Endothelial cell of umbilical vein (primary cell): ENCODE data around the gene TMEM37. TPM values are rescaled to one million over a fixed set of nuclear protein-coding genes. Genes with fewer than 3 reads are reported as not detected.

Experiments
- BruUV-seq: library from RNA; stranded (reverse); fragments of 400-500 nt; replicated peaks from 2 replicates; lab custom pipeline; 2021; lab: Mats Ljungman, UMichigan
- CTCF ChIA-PET: fragments of 300-600, 350-600 bp; sonication (Branson Sonifier 250); formaldehyde crosslinking; loops from one replicate; lab custom pipeline; 2021; ENCODE audit warnings: antibody characterized with exemption, inconsistent platforms; lab: Charles Lee
- POLR2A ChIA-PET: fragments of 300-600, 350-600 bp; sonication (Branson Sonifier 250); formaldehyde crosslinking; loops from one replicate; lab custom pipeline; 2021; ENCODE audit warnings: antibody characterized with exemption, inconsistent platforms; lab: Charles Lee
- DNase-seq: peaks from one replicate; pipeline ENCODE4 v3.0.0-alpha.2; 2011; ENCODE audit warnings: low read depth, low spot score
- FAIRE-seq: peaks from 2 replicates; lab custom pipeline; 2011; peaks lifted over from hg19 to GRCh38; lab: Jason Lieb, UNC
- H2AFZ ChIP-seq: 2 replicates; pipeline ENCODE4 v1.6.0; 2012; ENCODE audit warnings: low read depth, low read length, control low read depth, inconsistent platforms
- H3K27ac ChIP-seq: 2 replicates; pipeline ENCODE4 v1.5.1; 2011; ENCODE audit warnings: low read depth, mild to moderate bottlenecking, control low read depth, low read length, moderate library complexity; ENCODE audit not compliant: insufficient read depth
- H3K27me3 ChIP-seq, 2 experiments: 2 replicates each; pipeline versions ENCODE4 v1.6.0 to v1.6.1; 2011; ENCODE audit warnings: low read length in 2 of 2, mixed read lengths in 1 of 2; ENCODE audit not compliant: control insufficient read depth in 2 of 2, insufficient read depth in 2 of 2
- H3K36me3 ChIP-seq, 2 experiments: 2 replicates in 1 of 2; 3 replicates in 1 of 2; pipeline ENCODE4 v1.5.1; 2011; ENCODE audit warnings: low read length in 2 of 2, mild to moderate bottlenecking in 1 of 2, moderate library complexity in 1 of 2; ENCODE audit not compliant: control insufficient read depth in 2 of 2, insufficient read depth in 2 of 2; ENCODE audit errors: extremely low read depth in 1 of 2
- H3K4me1 ChIP-seq: 3 replicates; pipeline ENCODE4 v1.5.1; 2011; ENCODE audit warnings: mild to moderate bottlenecking, low read length; ENCODE audit not compliant: control insufficient read depth, insufficient read depth; ENCODE audit errors: extremely low read depth
- H3K4me2 ChIP-seq: 2 replicates; pipeline ENCODE4 v1.6.1; 2011; ENCODE audit warnings: low read length, control low read depth, mixed read lengths; ENCODE audit not compliant: insufficient read depth
- H3K4me3 ChIP-seq, 3 experiments: fragments of 200-600 bp in 1 of 3; sonication (generic), shearing (Covaris generic) in 1 of 3; replicated peaks in 1 of 3; 2 replicates each; pipeline ENCODE4 v1.5.1; 2011 to 2016; ENCODE audit warnings: control low read depth in 3 of 3, low read length in 3 of 3, mild to moderate bottlenecking in 2 of 3, inconsistent platforms in 1 of 3, low read depth in 1 of 3, moderate library complexity in 1 of 3; ENCODE audit not compliant: insufficient read depth in 1 of 3
- H3K79me2 ChIP-seq: 2 replicates; pipeline ENCODE4 v1.6.0; 2012; ENCODE audit warnings: low read length, inconsistent platforms; ENCODE audit not compliant: control insufficient read depth, insufficient read depth
- H3K9ac ChIP-seq: replicated peaks from 2 replicates; pipeline ENCODE3; 2011; ENCODE audit warnings: low read length, control low read depth; ENCODE audit not compliant: insufficient read depth; ENCODE audit errors: extremely low read depth
- H3K9me1 ChIP-seq: replicated peaks from 3 replicates; pipeline ENCODE4 v1.6.0; 2011; ENCODE audit warnings: mild to moderate bottlenecking, low read length; ENCODE audit not compliant: control insufficient read depth, insufficient read depth; ENCODE audit errors: extremely low read depth
- H3K9me3 ChIP-seq: replicated peaks from 2 replicates; pipeline ENCODE4 v1.5.1; 2012; ENCODE audit warnings: low read length, inconsistent platforms; ENCODE audit not compliant: control insufficient read depth, insufficient read depth
- H4K20me1 ChIP-seq: replicated peaks from 2 replicates; pipeline ENCODE3; 2011; ENCODE audit warnings: mild to moderate bottlenecking, low read length; ENCODE audit not compliant: control insufficient read depth, insufficient read depth; ENCODE audit errors: extremely low read depth
- EZH2 ChIP-seq: IDR thresholded peaks from 2 replicates; pipeline ENCODE4 v1.6.1; 2012; ENCODE audit warnings: borderline replicate concordance, low read depth, mild to moderate bottlenecking, moderate library complexity, low read length, inconsistent platforms; ENCODE audit not compliant: severe bottlenecking
- FOS ChIP-seq: IDR thresholded peaks from 2 replicates; pipeline ENCODE4 v1.6.1; 2011; ENCODE audit warnings: mild to moderate bottlenecking, low read length, moderate library complexity, borderline replicate concordance; ENCODE audit not compliant: insufficient read depth
- GATA2 ChIP-seq: IDR thresholded peaks from 2 replicates; pipeline ENCODE4 v1.7.0; 2011; ENCODE audit warnings: low read depth, mild to moderate bottlenecking, moderate library complexity, mixed read lengths, low read length; ENCODE audit not compliant: insufficient read length, insufficient read depth
- JUN ChIP-seq: IDR thresholded peaks from 2 replicates; pipeline ENCODE4 v1.6.1; 2011; ENCODE audit warnings: borderline replicate concordance, low read depth; ENCODE audit not compliant: insufficient read length, insufficient read depth
- MYC ChIP-seq: IDR thresholded peaks from one replicate; pipeline ENCODE4 v1.6.1; 2011; ENCODE audit warnings: mild to moderate bottlenecking, low read depth, low read length
- POLR2A ChIP-seq: IDR thresholded peaks from 2 replicates; pipeline ENCODE4 v1.6.1; 2012; ENCODE audit warnings: low read depth, mild to moderate bottlenecking, control low read depth, low read length
- POLR2AphosphoS5 ChIP-seq: IDR thresholded peaks from 2 replicates; pipeline ENCODE4 v1.6.1; 2012; ENCODE audit warnings: low read depth, mild to moderate bottlenecking, control low read depth, low read length, moderate library complexity; ENCODE audit not compliant: insufficient read depth
- dilution Hi-C: fragments of 300-500 bp; cut with MboI; formaldehyde crosslinking; loops from one replicate; pipeline ENCODE4 v1.15.0; 2019; ENCODE audit warnings: low sequenced_read_pairs; ENCODE audit not compliant: extremely low pct_ligation_motif_present
- intact Hi-C: fragments of 100-400 bp; cut with micrococcal nuclease; formaldehyde crosslinking; loops from one replicate; pipeline ENCODE4 v1.10.0; 2022
- polyA plus RNA-seq, 4 experiments: library from polyadenylated mRNA; depleted of rRNA in 3 of 4; stranded (reverse) in 3 of 4; unstranded in 1 of 4; fragments of >200 nt; gene quantifications; 2 replicates each; pipeline versions ENCODE4 v1.2.1 to v1.2.3, GENCODE V29; 2011 to 2012; ENCODE audit warnings: missing spikeins in 1 of 4
- total RNA-seq: library from RNA; stranded (reverse); gene quantifications from 2 replicates; pipeline ENCODE4 v1.2.3, GENCODE V29; 2021
- TF ChIP-seq, protein P1 (sequence below): IDR thresholded peaks from 2 replicates; pipeline ENCODE4 v1.6.1; 2011; ENCODE audit not compliant: insufficient read depth, insufficient read length
- TF ChIP-seq, protein P2 (sequence below), 2 donors: IDR thresholded peaks; 1 replicate in 1 of 2; 2 replicates in 1 of 2; pipeline ENCODE4 v1.5.1; 2011; ENCODE audit warnings: low read length in 2 of 2, mild to moderate bottlenecking in 2 of 2, moderate library complexity in 2 of 2, control low read depth in 1 of 2, inconsistent platforms in 1 of 2, low read depth in 1 of 2; ENCODE audit not compliant: insufficient read depth in 1 of 2; ENCODE audit errors: extremely low read depth in 1 of 2

The TMEM37 gene
- total and polyA plus RNA-seq, 2 donors (not counting 3 experiments of a cell fraction or from before 2014, with no cell fraction given) = 3.5 to 16.2 TPM

DNA sequence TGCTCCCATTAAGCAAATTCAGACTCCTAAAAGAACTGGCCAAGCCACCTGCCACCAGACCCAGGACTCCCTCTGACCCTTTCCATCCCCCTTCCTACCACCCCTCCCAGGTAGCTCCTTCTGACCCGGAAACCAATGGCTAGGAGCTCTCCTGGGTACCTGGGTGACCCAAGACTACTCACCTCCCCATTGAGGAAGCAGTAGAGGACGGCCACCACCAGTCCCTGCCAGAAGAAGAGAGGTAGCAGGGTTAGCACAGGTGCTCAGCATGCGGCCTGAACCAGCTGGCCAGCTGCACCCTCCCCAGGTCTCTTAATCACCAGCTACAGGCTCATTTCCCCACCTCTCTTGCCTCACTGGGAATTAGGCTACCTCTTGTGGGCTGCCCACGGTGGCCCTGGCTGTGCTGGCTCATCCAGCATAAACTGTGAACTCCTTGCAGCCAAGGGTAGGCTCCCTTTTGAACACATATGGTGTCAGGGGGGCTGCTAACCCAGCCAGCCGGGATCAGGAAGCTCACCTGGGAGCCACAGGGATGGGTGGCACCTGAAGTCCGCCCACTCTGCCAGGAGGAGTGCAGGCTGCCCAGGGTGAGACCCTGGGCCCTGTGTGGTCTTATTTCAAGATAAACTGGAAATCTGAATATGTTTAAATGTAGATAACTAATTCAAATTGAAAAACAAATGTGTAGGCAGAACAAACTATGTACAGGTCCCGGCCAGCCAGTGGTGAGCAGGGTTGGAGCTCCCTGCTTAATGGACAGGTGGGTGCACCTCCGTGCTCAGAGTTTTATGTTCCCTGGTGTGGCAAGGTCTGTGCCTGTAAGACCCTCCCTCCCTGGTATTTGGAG, 9.9 kb downstream of the TMEM37 start:
- Histone ChIP-seq H3K27me3 (peaks cover 0 to 2% of the 10 kb centered on the region in 2 experiments), H4K20me1 (no peaks in the 10 kb centered on the region), H3K27ac (no peak overlapping the region), H3K9me3 (no peaks in the 10 kb centered on the region), H3K4me1 (no peaks in the 10 kb centered on the region), H3K36me3 (no peaks in the 10 kb centered on the region), H3K79me2 (no peaks in the 10 kb centered on the region), H3K9ac (no peak overlapping the region), H2AFZ (no peak overlapping the region), H3K4me3 (no peak overlapping the region), H3K4me2 (no peak overlapping the region), H3K9me1 (no peaks in the 10 kb centered on the region)
- intact Hi-C loops (no loop called here), dilution Hi-C loops (no loop called here)
- TF ChIP-seq, protein P1, sequence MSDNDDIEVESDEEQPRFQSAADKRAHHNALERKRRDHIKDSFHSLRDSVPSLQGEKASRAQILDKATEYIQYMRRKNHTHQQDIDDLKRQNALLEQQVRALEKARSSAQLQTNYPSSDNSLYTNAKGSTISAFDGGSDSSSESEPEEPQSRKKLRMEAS = no peak
- TF ChIP-seq POLR2AphosphoS5 = no peak
- no peak for TF ChIP-seq MYC
- no peak for TF ChIP-seq EZH2
- TF ChIP-seq POLR2A = no peak
- TF ChIP-seq FOS = no peak
- TF ChIP-seq, protein P2, sequence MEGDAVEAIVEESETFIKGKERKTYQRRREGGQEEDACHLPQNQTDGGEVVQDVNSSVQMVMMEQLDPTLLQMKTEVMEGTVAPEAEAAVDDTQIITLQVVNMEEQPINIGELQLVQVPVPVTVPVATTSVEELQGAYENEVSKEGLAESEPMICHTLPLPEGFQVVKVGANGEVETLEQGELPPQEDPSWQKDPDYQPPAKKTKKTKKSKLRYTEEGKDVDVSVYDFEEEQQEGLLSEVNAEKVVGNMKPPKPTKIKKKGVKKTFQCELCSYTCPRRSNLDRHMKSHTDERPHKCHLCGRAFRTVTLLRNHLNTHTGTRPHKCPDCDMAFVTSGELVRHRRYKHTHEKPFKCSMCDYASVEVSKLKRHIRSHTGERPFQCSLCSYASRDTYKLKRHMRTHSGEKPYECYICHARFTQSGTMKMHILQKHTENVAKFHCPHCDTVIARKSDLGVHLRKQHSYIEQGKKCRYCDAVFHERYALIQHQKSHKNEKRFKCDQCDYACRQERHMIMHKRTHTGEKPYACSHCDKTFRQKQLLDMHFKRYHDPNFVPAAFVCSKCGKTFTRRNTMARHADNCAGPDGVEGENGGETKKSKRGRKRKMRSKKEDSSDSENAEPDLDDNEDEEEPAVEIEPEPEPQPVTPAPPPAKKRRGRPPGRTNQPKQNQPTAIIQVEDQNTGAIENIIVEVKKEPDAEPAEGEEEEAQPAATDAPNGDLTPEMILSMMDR (IDR thresholded peaks at IDR 0.05; ENCODE audit: extremely low read depth in 1 of 2, insufficient read depth in 1 of 2, low read depth in 1 of 2, low read length in 2 of 2) = no peak
- no peak for TF ChIP-seq GATA2
- TF ChIP-seq JUN = no peak
- ChIA-PET POLR2A (no interaction called here), CTCF (interaction anchor here (1.1 to 1.4 kb wide), 3 partner anchors 10 to 35 kb away, joined by 3 to 6 read pairs (median 6); no protein-coding TSS in a partner anchor)
- DNase-seq (no peak), FAIRE-seq (no peak)
- no TSS peak for BruUV-seq
